DMS79 treated with DMSO at 0.1 percent for 48 hours (cell line): ENCODE data around the gene MLKL.

Experiments
- DNase-seq: peaks from one replicate; lab custom pipeline; 2025; lab: John Stamatoyannopoulos, UW

Gene MLKL

DNA sequence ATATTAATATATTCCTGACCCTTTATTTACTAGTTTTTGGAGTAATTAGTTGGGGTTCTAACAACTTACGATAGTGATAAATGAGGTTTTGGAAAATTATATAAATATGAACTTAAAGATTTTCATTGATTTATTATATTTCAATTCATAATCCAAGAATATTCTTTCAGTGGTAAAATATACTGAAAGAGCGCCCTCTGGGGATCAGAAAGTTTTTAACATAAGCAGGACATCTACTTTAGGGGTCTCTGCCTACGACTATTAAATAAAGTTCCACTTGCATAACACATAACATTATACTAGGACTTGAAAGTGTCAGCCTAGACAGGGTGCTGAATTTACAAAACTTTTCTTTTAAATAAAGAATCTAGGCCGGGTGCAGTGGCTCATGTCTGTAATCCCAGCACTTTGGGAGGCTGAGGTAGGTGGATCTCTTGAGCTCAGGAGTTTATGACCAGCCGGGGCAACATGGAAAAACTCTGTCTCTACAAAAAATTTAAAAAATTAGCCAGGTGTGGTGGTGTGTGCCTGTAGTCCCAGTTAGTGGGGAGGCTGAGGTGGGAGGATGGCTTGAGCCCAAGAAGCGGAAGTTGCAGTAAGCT, 49.6 kb downstream of the MLKL start:
- DNase-seq: no peak

DNA sequence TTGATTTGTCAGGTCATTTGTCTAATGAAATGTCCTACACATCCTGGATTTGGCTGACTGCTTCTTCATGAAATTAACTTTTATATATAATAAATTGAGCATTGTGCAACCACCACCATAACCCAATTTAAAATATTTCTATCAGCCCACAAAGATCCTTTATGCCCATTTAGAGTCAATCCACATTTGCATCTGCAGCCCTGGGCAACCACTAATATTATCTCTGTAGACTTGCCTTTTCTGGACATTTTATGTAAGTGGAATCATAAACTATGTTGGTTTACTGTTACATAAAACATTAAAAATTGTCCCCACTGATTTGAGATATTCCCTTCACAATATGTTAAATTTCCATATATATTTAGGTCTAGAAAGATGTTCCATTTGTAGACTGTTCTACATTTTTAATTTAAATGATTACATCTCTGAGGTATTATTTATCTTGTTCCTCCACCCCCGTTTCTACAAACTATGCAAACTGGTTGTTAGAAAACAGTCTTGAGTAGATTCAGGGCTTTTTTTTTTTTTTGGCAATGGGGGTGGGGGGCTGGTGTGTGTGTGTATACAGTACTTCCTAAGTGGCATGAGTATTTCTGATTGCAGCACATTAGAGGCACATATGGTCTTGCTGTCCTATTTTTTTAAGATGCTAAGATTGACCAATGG, 50.7 kb downstream of the MLKL start:
- DNase-seq: no peak

DNA sequence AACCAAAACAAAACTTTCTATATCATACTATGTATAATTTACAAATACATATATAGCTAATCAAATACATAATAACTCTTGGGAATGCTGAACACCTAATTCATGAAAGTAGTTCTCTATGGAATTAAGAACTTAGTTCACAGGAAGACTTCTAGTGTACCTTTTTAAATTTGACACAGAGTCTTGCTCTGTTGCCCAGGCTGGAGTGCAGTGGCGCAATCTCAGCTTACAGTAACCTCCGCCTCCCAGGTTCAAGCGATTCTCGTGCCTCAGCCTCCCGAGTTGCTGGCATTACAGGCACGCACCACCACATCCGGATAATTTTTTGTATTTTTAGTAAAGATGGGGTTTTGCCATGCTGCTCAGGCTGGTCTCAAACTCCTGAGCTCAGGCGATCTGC, 58.7 kb downstream of the MLKL start:
- DNase-seq: no peak

DNA sequence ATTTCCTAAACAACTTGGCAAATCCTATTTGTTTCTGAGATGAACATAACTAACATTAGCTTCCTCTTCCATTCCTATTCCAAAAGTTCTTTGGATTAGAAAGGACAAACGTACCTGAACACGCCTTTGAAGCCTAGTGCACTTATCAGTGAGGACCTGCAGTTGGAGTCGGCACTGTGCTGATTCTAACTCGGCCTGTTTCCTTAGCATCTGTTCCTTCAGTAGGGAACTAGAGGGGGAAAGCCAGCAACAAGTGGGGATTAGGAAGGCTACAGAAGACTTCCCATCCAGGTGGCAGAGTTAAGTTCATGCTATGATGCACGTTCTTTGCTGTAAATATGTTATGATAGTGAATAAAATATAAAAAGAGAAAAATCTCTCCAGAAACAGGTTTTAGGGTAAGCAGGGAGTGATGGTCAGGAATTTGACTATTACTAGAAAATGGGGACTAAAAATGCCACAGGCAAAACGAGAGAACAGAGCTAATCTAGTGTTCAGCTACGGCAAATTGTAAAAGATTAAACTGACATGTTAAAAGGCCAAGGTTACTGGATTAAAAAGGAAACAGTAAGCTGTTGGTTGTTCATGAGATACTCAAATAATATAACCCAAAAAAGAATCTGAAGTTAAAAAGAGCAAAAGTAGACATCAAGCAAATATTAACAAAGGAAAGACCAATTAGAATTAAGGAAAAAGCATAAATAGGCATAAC, 62.8 kb downstream of the MLKL start:
- no peak for DNase-seq

DNA sequence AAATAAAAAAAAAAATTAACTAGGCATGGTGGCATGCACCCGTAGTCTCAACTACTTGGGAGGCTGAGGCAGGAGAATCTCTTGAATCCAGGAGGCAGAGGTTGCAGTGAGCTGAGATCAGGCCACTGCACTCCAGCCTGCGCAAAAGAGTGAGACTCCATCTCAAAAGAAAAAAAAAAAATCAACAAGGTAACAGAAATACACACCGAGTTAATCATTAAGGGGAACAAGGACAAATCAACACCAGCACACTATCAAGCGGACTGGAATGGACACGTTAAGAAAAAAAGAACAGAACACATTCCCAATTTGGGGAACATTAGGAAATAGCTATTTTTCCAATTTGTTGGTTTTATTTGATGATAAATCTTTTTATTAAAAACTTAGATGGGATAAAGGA, 65.4 kb downstream of the MLKL start:
- no peak for DNase-seq

DNA sequence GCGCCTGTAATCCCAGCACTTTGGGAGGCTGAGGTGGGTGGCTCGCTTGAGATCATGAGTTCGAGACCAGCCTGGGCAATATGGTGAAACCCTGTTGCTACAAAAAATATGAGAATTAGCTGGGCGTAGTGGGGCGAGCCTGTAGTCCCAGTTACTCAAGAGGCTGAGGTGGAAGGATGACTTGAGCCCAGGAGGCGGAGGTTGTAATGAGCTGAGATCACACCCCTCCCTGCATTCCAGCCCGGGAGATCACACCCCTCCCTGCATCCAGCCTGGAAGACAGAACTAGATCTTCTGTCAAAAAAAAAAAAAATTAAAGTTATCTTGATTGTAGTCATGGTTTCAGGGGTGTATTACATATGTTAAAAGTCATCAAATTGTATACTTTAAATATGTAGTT, 67.0 kb downstream of the MLKL start:
- no peak for DNase-seq

DNA sequence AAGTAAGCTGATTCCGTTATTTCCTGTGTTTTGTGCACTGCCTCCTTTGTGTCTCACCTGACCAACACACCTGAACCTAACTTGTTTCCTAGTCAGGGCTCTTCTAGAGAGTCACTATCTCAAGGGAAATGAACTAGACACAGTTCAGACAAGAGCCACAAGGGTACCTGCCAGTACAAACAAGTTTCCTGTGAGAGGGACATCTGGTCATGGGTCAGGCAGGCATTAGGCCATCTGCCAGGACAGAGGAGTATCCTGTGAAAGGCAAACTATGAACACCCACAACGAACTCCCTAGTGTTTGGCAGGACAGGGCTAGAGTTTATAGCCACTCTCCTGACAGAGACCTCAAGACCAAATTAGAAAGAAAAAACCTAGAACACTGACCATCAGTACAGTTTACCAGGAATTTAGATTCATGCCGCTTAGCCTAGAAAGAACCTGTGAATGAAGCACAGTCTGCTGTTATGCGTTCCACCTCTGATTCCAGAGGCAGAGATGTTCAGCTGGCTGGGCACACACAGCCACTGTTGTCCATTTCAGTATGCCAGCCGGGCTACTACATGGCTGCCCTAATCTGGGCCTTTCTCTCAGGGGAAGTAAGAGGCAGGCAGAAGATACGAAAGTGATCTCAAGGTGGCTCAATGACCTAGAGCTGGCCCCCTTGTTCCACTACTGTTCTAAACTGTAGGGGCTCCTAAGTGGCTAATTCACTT, 73.0 kb downstream of the MLKL start:
- no peak for DNase-seq

DNA sequence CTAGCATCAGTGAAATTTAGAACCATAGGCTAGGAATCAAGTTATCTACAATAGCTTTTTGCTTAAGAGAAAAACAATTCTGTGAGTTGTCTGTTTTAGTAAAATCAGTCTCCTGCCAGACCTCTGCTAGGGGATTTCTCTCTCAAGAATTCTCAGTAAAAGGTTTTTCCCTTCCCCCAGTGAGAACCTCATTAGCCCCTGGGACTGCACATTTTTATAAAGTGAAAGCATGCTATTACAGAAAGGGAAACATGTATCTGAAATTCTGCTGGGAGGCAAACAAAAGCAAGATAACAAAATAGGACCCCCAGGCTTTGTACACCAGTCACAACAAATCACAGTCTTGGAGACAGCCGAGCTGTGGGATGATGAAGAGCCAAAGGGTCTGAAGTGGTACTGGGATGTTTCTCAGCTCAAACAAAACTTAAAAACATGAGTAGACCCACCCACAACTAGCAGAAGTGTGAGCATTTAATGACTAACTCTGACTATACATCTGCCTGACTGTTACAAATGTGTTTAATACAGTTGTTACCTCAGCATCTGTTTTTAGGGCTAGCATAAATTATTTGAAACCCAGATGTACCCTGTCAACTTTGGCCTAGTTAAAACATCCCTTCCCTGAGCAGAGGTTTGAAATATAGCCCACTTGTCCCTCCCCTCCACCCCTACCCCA, 73.8 kb downstream of the MLKL start:
- no peak for DNase-seq

DNA sequence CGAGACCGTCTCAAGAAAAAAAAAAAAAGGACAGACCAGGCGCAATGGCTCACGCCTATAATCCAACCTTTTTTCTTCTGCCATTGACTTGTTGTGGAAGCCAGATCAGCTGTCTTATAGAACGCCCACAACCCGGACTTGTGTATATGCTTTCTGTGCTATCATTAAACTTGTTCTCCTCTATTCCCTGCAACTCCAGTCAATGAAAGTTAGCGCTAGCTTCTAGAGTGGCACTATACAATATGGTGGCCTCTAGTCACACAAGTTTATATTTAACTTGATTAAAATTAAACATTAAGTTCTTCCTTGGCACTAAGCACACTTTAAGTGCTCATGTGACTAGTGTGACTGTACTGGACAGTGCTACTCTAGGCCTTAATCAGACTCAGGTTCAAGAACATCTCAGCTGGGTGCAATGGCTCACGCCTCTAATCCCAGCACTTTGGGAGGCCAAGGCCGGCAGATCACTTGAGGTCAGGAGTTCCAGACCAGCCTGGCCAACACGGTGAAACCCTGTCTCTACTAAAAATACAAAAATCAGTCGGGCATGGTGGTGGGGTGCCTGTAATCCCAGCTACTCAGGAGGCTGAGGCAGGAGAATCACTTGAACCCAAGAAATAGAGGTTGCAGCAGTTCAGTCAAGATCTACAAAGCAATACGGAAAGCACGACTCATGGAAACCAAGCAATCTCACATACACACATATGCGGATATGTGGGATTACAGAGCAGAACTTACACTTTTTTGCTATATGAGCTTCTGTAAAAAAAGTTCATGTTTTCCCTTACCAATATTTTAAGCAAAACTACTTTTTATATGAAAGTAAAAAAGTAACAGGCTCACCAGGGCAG, 74.9 kb downstream of the MLKL start:
- no peak for DNase-seq

DNA sequence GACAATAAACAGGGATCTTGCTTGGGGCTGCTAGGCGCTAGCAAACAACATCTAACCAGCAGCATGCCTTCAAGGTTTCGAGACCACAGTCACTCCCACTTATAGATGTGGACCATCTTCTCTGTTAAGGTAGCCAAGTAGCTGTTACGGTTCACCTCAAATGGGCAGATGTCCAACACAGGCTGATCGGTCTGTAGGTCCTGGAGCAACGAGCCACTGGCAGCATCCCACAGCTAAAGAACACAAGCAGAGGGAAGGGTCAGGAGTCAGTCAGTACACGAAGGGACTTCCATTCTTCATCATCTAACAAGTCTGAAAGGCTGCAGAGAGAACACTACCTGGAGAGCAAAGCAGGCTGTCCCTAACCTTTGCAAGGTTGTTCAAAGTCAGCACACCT, 76.8 kb downstream of the MLKL start:
- DNase-seq: no peak

DNA sequence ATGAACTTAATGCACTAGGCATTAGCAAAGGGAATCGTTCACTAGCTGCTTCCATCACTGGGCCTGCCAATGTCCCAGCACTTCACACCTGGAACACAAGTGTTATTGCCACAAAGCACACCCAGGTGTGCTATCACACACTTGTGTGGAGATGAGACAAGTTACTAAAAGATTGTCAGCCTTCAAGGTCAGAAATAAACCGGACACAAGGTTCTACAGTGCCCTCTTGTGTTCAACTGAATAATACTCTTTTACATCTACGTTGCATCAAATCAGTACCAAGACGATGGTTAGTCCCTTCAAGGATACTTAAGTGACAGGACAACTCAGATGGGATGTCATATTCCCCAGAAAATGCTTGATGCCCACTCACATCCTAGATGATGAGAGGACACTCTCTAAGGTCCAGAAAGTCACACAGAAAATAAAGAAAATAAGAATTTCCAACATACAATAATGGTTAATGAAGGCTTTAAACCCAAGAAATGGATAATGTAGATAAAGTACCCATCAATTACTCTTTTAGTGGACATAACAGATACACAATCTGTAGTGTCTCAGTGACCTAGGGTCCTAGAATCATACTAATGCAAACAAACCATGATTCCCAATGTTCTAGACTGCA, 77.3 kb downstream of the MLKL start:
- peak; percentile 9 for DNase-seq

DNA sequence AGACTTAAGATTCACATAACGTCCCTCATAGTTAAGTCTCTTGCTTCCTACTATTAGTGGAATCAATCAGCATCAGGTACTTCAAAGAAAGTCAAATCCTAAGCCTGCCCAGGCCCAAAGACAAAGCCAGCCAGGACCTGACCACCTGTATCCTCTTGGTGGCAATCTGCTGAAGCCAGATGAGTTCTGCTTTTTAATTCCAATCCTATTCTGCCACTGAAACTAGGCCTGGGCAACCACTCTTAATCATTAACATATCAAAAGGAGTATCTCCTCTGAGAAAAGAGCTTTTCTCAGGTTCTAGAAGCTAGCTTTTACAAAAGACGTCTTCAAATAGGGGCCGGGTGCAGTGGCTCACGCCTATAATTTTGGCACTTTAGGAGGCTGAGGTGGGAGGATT, 78.7 kb downstream of the MLKL start:
- DNase-seq: no peak
